ENCODE data around the gene EIF2B5. TPM values are rescaled to one million over a fixed set of nuclear protein-coding genes. Genes with fewer than 3 reads are reported as not detected.
A peak's percentile ranks its signal among the peaks of the same experiment; 100 is the strongest.

EIF2B5 gene
- total RNA-seq, 2 experiments from 2014 or later = 46.4 to 60.6 TPM

GRCh38 chr3:184174646-184175492, 39.7 kb downstream of the EIF2B5 start, which contains the start of gene AP2M1:
TSS of gene AP2M1 (plus strand) at chr3:184174855. CDS start at chr3:184176994, 2,139 bp downstream.
- Mint-ChIP-seq H3K9me3 (ENCODE audit: low read depth) (no peaks in the 10 kb centered on the region), H3K27ac (peak within 1 kb of the TSS; percentile 89), H3K36me3 (ENCODE audit: low read depth) (peaks cover 26% of the 10 kb centered on the region), H3K4me3 (peak within 1 kb of the TSS; percentile 95), H3K4me1 (peaks cover 23% of the 10 kb centered on the region), H3K27me3 (no peaks in the 10 kb centered on the region)
- intact Hi-C loops (cut with DNase I, micrococcal nuclease) = loop anchor here (1.0 to 5.0 kb wide), 14 partner anchors 10 to 539 kb away; partner anchors contain the start of genes EEF1AKMT4 (in 2 of the 2), EIF2B5 (in 2 of the 2), PSMD2 (in 2 of the 2) and ABCC5 (in 1 of the 2)
- POLR2A ChIA-PET = interaction anchor here (0.6 kb wide), 1 partner anchor 11 kb away, joined by 3 read pairs; the partner anchor contains the start of gene ABCF3
- peak; percentile 97 for ATAC-seq
- CTCF ChIA-PET = interaction anchor here (0.6 to 2.6 kb wide), 5 partner anchors 30 to 115 kb away, joined by 3 to 7 read pairs (median 6); partner anchors contain the start of gene EEF1AKMT4
- DNase-seq = peak; percentile 98

- Mint-ChIP-seq H3K9me3 (ENCODE audit: low read depth) (no peaks in the 10 kb centered on the region), H3K27ac (peak overlapping the region; percentile 89), H3K27me3 (no peaks in the 10 kb centered on the region), H3K36me3 (ENCODE audit: low read depth) (peaks cover 33% of the 10 kb centered on the region), H3K4me3 (peak overlapping the region; percentile 95), H3K4me1 (peaks cover 23% of the 10 kb centered on the region)
- POLR2A ChIA-PET = interaction anchor here (0.6 kb wide), 1 partner anchor 10 kb away, joined by 3 read pairs; the partner anchor contains the start of gene ABCF3
- no peak for DNase-seq
- no peak for ATAC-seq
- intact Hi-C loops (cut with DNase I, micrococcal nuclease) = no loop called here
- CTCF ChIA-PET = interaction anchor here (0.6 to 2.6 kb wide), 3 partner anchors 41 to 74 kb away, joined by 3 to 7 read pairs (median 6); partner anchors contain the start of gene EEF1AKMT4
These were observed 40.3 kb downstream of the EIF2B5 start for GRCh38 chr3:184175506-184175905.

- H3K36me3 Mint-ChIP-seq (ENCODE audit: low read depth) = peaks cover 34% of the 10 kb centered on the region
- ATAC-seq (no peak), DNase-seq (no peak)
- ChIA-PET POLR2A (no interaction called here), CTCF (no interaction called here)
- H3K27me3 Mint-ChIP-seq = no peaks in the 10 kb centered on the region
- intact Hi-C loops (cut with DNase I, micrococcal nuclease) = no loop called here
- peaks cover 23% of the 10 kb centered on the region for H3K4me1 Mint-ChIP-seq
- H3K9me3 Mint-ChIP-seq (ENCODE audit: low read depth) = no peaks in the 10 kb centered on the region
- H3K27ac Mint-ChIP-seq = peak overlapping the region; percentile 89
- peak overlapping the region; percentile 95 for H3K4me3 Mint-ChIP-seq
These were observed 40.8 kb downstream of the EIF2B5 start for GRCh38 chr3:184175981-184176376.

GRCh38 chr3:184176377-184177330, 41.5 kb downstream of the EIF2B5 start:
- no peaks in the 10 kb centered on the region for H3K9me3 Mint-ChIP-seq (ENCODE audit: low read depth)
- peaks cover 32% of the 10 kb centered on the region for H3K36me3 Mint-ChIP-seq (ENCODE audit: low read depth)
- H3K4me3 Mint-ChIP-seq = peak overlapping the region; percentile 95
- H3K27ac Mint-ChIP-seq = peak overlapping the region; percentile 58
- CTCF ChIA-PET = no interaction called here
- peaks cover 23% of the 10 kb centered on the region for H3K4me1 Mint-ChIP-seq
- ATAC-seq (no peak), DNase-seq (peak; percentile 27)
- H3K27me3 Mint-ChIP-seq = no peaks in the 10 kb centered on the region
- POLR2A ChIA-PET = interaction anchor here (0.5 kb wide), 1 partner anchor 18 kb away, joined by 3 read pairs; no protein-coding TSS in a partner anchor
- intact Hi-C loops (cut with DNase I, micrococcal nuclease) = no loop called here

GRCh38 chr3:184177331-184177731, 42.2 kb downstream of the EIF2B5 start:
- ATAC-seq = no peak
- H3K36me3 Mint-ChIP-seq (ENCODE audit: low read depth) = peaks cover 34% of the 10 kb centered on the region
- intact Hi-C loops (cut with DNase I, micrococcal nuclease) = no loop called here
- no peak for DNase-seq
- H3K4me3 Mint-ChIP-seq = no peak overlapping the region
- no peaks in the 10 kb centered on the region for H3K9me3 Mint-ChIP-seq (ENCODE audit: low read depth)
- no peaks in the 10 kb centered on the region for H3K27me3 Mint-ChIP-seq
- CTCF ChIA-PET = no interaction called here
- POLR2A ChIA-PET = interaction anchor here (0.5 kb wide), 1 partner anchor 17 kb away, joined by 3 read pairs; no protein-coding TSS in a partner anchor
- peak overlapping the region; percentile 13 for H3K27ac Mint-ChIP-seq
- peaks cover 23% of the 10 kb centered on the region for H3K4me1 Mint-ChIP-seq

- no peak overlapping the region for H3K27ac Mint-ChIP-seq
- POLR2A ChIA-PET = interaction anchor here (0.6 kb wide), 1 partner anchor 69 kb away, joined by 4 read pairs; no protein-coding TSS in a partner anchor
- intact Hi-C loops (cut with DNase I, micrococcal nuclease) = no loop called here
- no peak for ATAC-seq
- no peak overlapping the region for H3K4me3 Mint-ChIP-seq
- H3K4me1 Mint-ChIP-seq = peaks cover 23% of the 10 kb centered on the region
- H3K27me3 Mint-ChIP-seq = no peaks in the 10 kb centered on the region
- no peaks in the 10 kb centered on the region for H3K9me3 Mint-ChIP-seq (ENCODE audit: low read depth)
- CTCF ChIA-PET = no interaction called here
- H3K36me3 Mint-ChIP-seq (ENCODE audit: low read depth) = peaks cover 36% of the 10 kb centered on the region
- no peak for DNase-seq
These were observed 42.7 kb downstream of the EIF2B5 start for GRCh38 chr3:184177767-184178306.

GRCh38 chr3:184178521-184179138, 43.5 kb downstream of the EIF2B5 start:
- DNase-seq = no peak
- no peak for ATAC-seq
- H3K27me3 Mint-ChIP-seq = no peaks in the 10 kb centered on the region
- intact Hi-C loops (cut with DNase I, micrococcal nuclease) = no loop called here
- H3K9me3 Mint-ChIP-seq (ENCODE audit: low read depth) = no peaks in the 10 kb centered on the region
- no peak overlapping the region for H3K27ac Mint-ChIP-seq
- H3K4me3 Mint-ChIP-seq = no peak overlapping the region
- H3K36me3 Mint-ChIP-seq (ENCODE audit: low read depth) = peaks cover 42% of the 10 kb centered on the region
- ChIA-PET CTCF (interaction anchor here (0.6 to 1.2 kb wide), 2 partner anchors 49 to 1179 kb away, joined by 3 read pairs; no protein-coding TSS in a partner anchor), POLR2A (no interaction called here)
- peaks cover 23% of the 10 kb centered on the region for H3K4me1 Mint-ChIP-seq

- H3K9me3 Mint-ChIP-seq (ENCODE audit: low read depth) = no peaks in the 10 kb centered on the region
These were observed 45.0 kb downstream of the EIF2B5 start for GRCh38 chr3:184180165-184180564.

GRCh38 chr3:184181596-184181995, 46.4 kb downstream of the EIF2B5 start:
- no peak for ATAC-seq

More at GRCh38 chr3:184180165-184180564, 45.0 kb downstream of the EIF2B5 start:
- intact Hi-C loops (cut with DNase I, micrococcal nuclease) = loop anchor here in 1 of 2 experiments (10.0 kb wide), 1 partner anchor 485 kb away; the partner anchor contains the start of gene YEATS2
- peaks cover 53% of the 10 kb centered on the region for H3K36me3 Mint-ChIP-seq (ENCODE audit: low read depth)
- ATAC-seq = no peak
- H3K4me1 Mint-ChIP-seq = peaks cover 23% of the 10 kb centered on the region
- no peak for DNase-seq
- H3K27me3 Mint-ChIP-seq = no peaks in the 10 kb centered on the region
- ChIA-PET CTCF (no interaction called here), POLR2A (no interaction called here)
- no peak overlapping the region for H3K27ac Mint-ChIP-seq
- no peak overlapping the region for H3K4me3 Mint-ChIP-seq

GRCh38 chr3:184183679-184184078, 48.5 kb downstream of the EIF2B5 start:
- no peak for DNase-seq
- intact Hi-C loops (cut with DNase I, micrococcal nuclease) = loop anchor here in 1 of 2 experiments (10.0 kb wide), 1 partner anchor 489 kb away; the partner anchor contains the start of gene YEATS2
- no peak overlapping the region for H3K4me3 Mint-ChIP-seq
- peaks cover 56% of the 10 kb centered on the region for H3K36me3 Mint-ChIP-seq (ENCODE audit: low read depth)
- no peak for ATAC-seq
- ChIA-PET CTCF (interaction anchor here (0.5 to 2.0 kb wide), 5 partner anchors 44 to 133 kb away, joined by 3 to 4 read pairs (median 3); partner anchors contain the start of gene EEF1AKMT4), POLR2A (no interaction called here)
- H3K27me3 Mint-ChIP-seq = no peaks in the 10 kb centered on the region
- H3K27ac Mint-ChIP-seq = no peak overlapping the region
- peaks cover 25% of the 10 kb centered on the region for H3K4me1 Mint-ChIP-seq
- no peaks in the 10 kb centered on the region for H3K9me3 Mint-ChIP-seq (ENCODE audit: low read depth)

More at GRCh38 chr3:184181596-184181995, 46.4 kb downstream of the EIF2B5 start:
- Mint-ChIP-seq H3K9me3 (ENCODE audit: low read depth) (no peaks in the 10 kb centered on the region), H3K27ac (no peak overlapping the region), H3K4me1 (peaks cover 15% of the 10 kb centered on the region), H3K4me3 (no peak overlapping the region), H3K36me3 (ENCODE audit: low read depth) (peaks cover 50% of the 10 kb centered on the region), H3K27me3 (no peaks in the 10 kb centered on the region)
- CTCF ChIA-PET = interaction anchor here (0.6 to 1.1 kb wide), 3 partner anchors 46 to 145 kb away, joined by 3 read pairs; no protein-coding TSS in a partner anchor
- POLR2A ChIA-PET = no interaction called here
- intact Hi-C loops (cut with DNase I, micrococcal nuclease) = loop anchor here in 1 of 2 experiments (10.0 kb wide), 1 partner anchor 487 kb away; the partner anchor contains the start of gene YEATS2
- DNase-seq = no peak

Measured in activated CD4-positive, alpha-beta T cell treated with anti-CD3 and anti-CD28 coated beads for 36 hours (primary cell).